A204.1 (cell line): ENCODE data around the gene RPL37A.

Experiments used
- FAIRE-seq: peaks from 2 replicates; lab custom pipeline; 2012; peaks lifted over from hg19 to GRCh38; lab: Jason Lieb, UNC

RPL37A gene

DNA sequence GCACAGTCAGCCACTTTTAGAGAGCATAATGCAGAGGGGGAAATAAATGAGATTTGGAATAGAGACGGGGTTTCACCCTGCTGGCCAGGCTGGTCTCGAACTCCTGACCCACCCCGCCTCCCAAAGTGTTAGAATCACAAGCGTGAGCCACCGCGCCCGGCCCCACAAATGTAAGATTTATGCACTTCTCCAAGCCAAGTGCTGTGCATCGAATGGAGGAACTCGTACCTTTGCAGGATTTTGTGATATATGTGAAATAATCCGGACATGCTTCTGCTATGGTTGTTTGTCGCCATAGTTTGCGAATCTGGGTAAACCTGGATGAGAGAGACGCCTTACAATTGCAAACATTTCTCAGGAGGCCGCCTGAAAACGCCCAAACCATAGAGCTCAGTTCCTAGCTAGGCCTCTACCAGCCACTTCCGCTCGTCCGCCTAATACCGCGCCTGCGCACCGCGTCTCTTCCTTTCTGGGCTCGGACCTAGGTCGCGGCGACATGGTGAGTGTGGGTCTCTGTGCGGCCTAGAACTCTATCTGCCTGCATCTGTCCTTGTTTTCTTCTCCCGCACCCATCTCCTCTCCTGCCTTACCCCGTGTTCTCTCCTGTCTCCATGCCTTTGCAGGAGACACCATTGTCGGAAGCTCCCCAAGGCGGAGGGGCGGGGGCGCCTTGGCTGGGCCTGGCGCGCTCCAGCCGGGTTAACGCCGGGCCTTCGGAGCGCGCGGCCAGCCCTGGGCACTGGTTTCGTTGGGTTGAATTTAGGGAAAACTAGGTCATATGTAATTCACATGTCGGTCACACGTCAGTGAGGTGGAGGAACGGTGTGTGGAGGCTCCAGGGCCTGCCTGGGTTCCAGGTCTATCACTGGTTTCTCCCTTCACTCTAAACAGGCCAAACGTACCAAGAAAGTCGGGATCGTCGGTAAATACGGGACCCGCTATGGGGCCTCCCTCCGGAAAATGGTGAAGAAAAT, at the start of gene RPL37A:
TSS of gene RPL37A (plus strand) at position 466 of the 974 bp plus-strand sequence. CDS start at position 497, 31 bp downstream.
- peak; percentile 70 for FAIRE-seq

DNA sequence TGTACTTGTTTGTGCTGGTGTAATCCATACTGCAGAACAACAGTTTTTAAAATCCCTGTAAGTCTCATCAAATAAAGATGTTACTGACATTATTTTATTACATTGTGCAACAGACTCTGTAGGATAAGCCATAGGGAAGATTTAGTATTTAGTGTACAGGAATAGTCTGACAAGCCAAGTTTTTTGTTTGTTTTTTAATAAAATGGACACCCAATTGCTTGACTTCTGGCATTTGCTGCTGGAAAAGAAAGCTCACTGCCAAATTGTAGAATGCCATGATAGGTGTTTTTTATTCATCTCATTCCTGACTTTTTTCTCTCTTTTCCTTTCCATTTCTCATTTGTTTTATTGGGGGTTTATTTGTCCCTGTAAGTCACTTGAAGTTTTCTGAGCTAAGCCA, 48.3 kb upstream of the RPL37A start:
- no peak for FAIRE-seq

DNA sequence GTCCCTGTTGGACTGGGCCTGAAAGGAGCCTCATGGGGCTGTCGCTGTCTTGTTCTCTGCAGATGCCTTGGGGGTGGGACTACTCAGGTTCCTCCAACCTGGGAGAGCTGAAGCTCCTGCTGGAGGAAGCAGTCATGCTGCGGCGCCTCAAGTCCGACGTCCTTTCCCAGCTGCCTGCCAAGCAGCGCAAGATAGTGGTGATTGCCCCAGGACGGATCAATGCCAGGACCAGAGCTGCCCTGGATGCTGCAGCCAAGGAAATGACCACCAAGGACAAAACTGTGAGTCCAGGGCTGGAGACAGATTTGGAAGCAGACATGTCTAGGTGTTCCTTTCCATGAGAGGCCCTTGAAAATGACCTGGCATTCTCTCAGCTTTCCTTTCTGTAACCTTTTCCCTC, 47.9 kb upstream of the RPL37A start:
- no peak for FAIRE-seq

DNA sequence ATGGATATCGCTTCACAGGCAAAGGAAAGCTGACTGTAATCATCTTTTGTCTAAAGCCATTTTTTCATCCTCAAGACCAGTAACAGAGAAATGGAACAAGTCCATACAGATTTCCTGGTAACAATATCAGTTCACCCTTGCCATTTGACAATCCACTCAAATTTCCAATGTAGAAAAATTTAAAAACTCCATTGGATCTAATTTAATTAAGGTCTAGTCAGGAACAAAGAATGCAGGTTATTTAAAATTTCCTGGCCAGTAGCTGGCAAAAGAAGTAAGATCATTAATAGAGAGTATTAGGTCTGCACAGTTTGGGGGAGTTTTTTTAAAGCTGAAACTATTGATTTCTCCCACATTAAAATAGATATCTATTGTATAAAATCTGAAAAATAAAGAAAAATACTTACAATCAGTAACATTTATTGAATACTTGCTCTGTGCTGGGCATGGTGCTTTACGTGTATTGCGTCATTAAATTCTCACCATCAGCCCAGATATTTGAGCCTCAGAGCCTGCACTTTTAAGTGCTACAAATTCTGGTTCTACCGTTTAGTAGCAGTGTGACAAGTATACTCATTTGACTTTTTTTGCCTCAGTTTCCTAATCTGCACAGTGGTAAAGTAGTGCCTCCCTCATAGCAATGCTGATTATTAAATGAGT, 44.6 kb upstream of the RPL37A start:
- no peak for FAIRE-seq

DNA sequence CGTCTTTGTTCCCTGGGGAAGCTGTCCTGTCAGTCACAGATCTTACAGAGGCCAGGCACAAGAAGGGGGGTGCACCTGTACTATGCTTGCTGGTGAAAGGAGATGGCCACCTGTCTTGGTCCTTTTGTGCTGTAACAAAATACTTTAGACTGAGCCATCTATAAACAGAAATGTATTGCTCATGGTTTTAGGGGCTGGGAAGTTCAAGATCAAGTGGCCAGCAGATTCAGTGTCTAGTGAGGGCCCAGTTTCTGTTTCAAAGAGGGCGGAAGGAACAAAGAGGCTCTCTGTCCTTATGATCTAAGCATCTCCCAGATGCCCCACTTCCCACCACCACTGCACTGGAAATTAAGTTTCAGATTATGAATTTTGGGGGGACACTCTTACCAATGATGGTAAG, 35.5 kb upstream of the RPL37A start:
- FAIRE-seq: no peak

GRCh38 chr2:216464104-216464720, 34.4 kb upstream of the RPL37A start:
- FAIRE-seq: no peak

DNA sequence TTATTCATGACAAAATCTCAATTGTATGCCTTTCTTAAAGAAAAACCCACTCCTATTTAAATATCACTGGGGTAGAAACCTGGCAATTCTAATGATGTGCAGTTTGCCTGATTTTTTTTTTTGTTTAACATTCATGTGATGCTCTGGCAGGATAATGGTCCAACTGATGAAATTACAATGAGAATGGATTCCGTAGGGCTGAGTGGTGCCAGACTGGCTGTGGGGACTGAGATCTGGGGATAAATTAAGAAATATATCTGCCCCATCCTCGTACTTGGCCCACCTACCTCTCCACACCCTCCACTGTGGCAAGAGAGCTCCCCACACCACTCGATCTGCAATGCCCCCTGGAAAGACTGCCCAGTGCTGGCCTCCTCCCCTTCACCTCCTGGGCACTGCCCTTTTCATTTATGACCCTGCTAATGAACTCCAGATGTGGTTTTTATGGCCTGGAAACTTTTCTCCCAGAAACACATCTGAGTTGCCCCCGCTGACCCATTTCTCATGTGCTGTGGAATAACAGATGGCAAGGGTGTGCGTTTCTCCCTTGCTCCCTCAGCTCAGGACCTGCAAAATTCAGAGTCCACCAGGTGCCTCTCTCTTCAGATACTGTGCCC, 33.0 kb upstream of the RPL37A start:
- no peak for FAIRE-seq

GRCh38 chr2:216467845-216468244, 30.8 kb upstream of the RPL37A start:
- FAIRE-seq: no peak

- no peak for FAIRE-seq
Measured at GRCh38 chr2:216469661-216470060, 29.0 kb upstream of the RPL37A start.

- FAIRE-seq: no peak
Measured at GRCh38 chr2:216473187-216473586, 25.5 kb upstream of the RPL37A start.

DNA sequence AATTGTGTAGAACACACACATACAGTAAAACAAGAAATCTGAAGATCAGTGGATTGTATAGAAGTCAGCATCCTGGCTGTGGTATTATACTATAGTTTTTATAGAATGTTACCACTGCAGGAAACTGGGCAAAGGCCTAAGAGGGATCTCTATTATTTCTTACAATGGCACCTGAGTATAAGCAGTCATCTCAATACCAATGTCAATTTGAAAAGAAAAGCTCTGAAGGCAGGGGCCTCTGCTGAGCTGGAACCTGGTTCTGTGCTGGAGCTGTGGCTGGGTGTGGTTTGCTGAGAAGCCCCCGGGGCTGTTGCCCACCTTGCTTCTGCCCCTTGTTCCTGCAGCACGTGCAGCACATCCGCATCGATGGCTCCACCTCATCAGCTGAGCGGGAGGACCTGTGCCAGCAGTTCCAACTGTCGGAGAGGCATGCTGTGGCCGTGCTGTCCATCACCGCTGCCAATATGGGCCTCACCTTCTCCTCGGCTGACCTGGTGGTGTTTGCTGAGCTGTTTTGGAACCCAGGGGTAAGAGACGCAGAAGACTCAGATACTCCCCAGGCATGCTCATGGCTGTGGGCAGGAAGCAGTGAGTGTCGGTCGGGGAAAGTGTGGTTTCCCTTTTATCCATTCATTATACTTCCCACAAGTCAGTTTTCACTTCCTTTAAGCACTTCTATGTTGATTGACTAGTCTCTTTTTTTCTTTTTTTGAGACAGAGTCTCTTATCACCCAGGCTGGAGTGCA, 23.5 kb upstream of the RPL37A start:
- no peak for FAIRE-seq

GRCh38 chr2:216475767-216476166, 22.9 kb upstream of the RPL37A start:
- no peak for FAIRE-seq

GRCh38 chr2:216477283-216478035, 21.2 kb upstream of the RPL37A start:
- no peak for FAIRE-seq

GRCh38 chr2:216478151-216478550, 20.5 kb upstream of the RPL37A start:
- FAIRE-seq: no peak

DNA sequence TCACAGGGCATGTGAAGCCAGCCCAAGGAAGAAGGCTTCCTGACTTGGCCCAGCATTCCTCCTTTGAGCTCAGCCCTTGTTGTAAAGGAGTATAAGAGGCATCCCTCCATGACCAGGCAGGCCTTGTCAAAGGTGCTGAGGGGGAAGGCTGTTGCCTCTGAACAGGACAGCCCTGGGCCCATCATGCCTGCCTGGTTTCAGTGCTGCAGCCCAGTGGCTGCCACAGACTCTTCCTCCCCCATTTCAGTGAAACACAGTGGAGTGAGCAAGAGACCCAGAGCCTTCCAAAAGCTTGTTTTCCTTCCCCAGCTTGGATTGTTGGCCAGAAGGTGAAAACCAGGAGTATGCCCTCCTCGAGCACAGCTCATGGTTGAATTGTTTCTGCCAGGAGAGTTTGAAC, 19.9 kb upstream of the RPL37A start:
- no peak for FAIRE-seq

DNA sequence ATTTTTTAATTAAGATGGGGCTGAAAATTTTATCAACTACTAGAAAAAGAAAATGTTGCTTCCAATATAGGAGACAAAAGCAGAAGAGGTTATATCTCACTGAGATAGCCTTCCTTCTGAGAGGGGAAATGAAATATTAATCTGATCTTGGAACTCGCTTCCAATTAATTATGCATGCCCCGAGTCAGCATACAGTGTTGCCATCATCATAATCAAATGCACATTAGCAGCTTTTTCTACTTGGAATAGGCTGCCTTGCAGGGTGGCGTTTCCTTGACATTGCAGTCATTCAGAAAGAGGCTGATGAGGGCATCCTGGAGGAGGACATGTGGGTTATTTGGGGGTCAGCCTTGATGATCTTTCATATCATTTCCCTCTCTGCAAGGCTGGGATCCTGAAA, 18.4 kb upstream of the RPL37A start:
- FAIRE-seq: no peak

- FAIRE-seq: no peak
Measured at GRCh38 chr2:216482640-216483039, 16.0 kb upstream of the RPL37A start.

DNA sequence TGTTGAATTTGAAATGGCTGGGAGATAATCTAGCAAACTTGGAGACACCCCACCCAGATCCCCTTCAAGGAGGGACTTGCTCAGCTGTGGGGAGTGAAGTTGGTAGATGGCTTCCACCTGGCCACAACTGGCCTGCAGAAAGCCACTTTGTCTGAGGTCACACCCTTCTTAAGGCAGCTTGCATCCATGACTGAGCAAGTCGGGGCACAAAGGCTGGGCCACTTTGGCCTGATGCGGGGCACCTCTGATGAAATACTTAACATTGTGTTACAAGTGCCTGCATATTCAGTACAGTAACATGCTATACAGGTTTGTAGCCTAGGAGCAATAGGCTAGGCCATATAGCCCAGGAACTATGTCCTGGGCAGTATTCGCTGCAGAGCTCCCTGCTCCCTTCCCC, 13.4 kb upstream of the RPL37A start:
- FAIRE-seq: no peak

- no peak for FAIRE-seq
Measured at GRCh38 chr2:216485745-216486144, 12.9 kb upstream of the RPL37A start.

- no peak for FAIRE-seq
Measured at GRCh38 chr2:216486271-216486670, 12.4 kb upstream of the RPL37A start.

DNA sequence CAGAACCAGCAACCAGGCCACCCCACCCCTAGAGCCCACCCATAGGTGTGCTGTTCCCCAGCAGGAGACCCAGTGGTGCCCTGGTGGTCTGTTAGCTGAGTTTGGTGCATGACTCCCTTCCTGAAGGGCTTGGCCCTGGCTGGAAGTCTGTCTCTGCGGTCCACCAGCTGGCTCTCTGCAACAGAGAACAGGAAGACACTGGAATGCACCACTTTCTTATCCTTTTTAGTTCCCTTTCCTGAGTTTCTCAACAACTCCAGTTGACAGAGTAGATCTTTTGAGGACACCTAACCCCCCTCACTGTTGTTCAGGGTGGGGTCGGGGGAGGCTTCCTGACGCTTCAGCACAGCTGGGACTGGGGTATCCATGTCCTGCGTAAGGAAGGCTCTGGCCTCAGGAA, 11.9 kb upstream of the RPL37A start:
- no peak for FAIRE-seq
